GM18867 (cell line): ENCODE data around the gene MDGA2.

Experiments used
- ATAC-seq: cut with Tn5 transposase; IDR thresholded peaks from one replicate; pipeline ENCODE4 v1.9.1; 2021; ENCODE audit warnings: mild to moderate bottlenecking, moderate library complexity; ENCODE audit not compliant: unreplicated experiment

The MDGA2 gene

DNA sequence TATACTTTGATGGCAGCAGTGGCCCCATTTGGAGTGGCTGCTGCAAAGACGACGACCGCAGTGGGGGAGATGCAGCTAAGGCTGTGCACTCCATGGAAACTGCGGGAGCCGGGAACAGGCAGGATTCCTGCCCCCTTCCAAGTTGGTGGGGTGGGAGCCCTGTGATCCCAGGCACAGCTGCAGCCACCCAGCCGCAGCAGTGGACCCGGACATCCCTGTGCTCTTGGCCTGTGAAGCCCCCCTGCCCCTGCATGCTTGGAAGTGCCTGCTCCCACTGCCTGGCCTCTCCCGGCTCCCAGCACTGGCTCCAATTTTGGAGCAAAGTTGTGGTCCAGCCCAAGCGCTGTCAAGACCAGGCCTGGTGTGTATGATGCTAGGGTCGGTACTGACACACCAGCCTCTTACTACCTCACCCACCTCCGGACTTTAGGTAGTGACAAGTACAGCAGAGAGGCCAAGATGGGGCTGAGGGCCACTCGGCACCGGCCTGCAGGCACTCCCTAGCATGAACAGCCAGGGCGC lies 521.1 kb downstream of the MDGA2 start:
- no peak for ATAC-seq

- no peak for ATAC-seq
These were observed 521.7 kb downstream of the MDGA2 start for GRCh38 chr14:47153746-47154145.

GRCh38 chr14:47150267-47150666 lies 525.1 kb downstream of the MDGA2 start:
- no peak for ATAC-seq

- no peak for ATAC-seq
These were observed 526.1 kb downstream of the MDGA2 start for GRCh38 chr14:47149326-47149725.

DNA sequence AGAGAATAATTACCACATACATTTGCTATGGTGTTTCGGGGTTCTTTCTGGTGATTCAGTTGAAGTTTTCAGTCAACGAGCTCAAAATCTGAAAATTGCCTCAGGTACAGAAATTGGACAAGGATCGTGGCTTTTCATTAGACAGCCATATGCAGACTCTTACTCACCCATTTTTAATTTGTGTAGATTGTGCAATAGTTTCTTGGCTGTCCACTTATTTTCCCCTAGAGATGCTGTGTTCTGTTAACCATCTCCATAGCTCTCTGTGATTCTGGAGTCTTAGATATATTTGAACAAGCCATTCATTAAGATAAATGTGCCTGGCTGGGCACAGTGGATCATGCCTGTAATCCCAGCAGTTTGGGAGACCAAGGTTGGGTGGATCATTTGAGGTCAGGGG lies 526.7 kb downstream of the MDGA2 start:
- no peak for ATAC-seq

GRCh38 chr14:47120645-47121044 lies 554.8 kb downstream of the MDGA2 start:
- no peak for ATAC-seq

DNA sequence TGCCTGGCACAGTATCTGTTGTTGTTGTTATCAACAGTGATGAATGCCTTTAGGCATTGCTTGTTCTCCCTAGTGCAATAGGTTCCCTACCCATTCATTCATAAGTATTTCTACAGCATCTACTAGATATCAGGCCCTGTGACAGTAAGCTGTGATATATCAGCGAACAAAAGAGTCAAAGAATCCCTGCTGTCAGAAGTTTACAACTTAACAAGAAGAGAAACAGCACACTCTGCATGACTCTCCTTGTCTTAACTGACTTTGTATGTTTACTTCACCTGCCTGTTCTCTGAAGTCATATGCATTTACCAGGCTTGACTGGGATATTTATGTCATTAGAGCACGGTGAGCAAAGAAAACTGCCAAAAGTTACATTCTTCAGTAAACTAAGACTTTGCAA lies 571.6 kb downstream of the MDGA2 start:
- ATAC-seq, result no peak

DNA sequence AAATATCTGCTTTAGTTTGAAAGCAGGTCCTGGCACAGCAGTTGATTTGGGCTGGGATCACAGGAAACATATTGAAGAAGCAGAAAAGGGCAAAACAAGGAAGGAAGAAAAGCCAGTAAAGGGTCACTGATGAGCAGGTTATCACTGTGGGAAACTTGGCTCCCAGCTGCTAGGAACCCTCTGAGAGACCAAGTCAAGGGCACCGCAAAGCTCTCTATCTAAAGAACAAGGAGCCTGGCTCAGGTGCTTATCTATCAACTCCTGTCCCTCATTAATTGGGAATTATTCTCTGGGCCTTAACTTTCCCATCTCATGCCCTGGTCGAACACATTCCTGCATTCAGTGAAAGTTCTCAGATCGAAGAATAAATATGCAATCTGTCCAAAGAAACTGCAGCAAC lies 572.9 kb downstream of the MDGA2 start:
- ATAC-seq, result no peak

- ATAC-seq, result no peak
These were observed 589.7 kb downstream of the MDGA2 start for GRCh38 chr14:47085678-47086077.

DNA sequence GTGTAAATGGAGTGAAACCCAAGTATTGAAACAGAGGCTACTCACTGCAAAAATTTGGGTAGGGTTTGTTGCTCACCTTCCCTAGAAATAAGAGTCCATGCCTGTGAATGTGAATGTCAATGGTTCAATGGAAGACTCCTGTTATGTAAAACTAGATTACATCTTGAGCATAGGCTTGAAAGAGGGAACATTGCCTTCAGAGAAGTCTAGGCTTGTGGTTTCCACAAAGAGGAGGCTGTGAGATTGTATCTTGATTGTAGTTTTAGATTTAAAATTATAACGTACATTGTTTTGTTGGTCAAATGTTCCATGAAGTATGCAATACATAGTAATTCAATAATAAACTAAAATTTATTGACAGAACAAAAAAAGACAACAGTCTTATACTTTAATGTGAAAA lies 610.1 kb downstream of the MDGA2 start:
- no peak for ATAC-seq

- ATAC-seq, result no peak
These were observed 615.4 kb downstream of the MDGA2 start for GRCh38 chr14:47060050-47060449.

- no peak for ATAC-seq
These were observed 618.0 kb downstream of the MDGA2 start for GRCh38 chr14:47057364-47057763.

DNA sequence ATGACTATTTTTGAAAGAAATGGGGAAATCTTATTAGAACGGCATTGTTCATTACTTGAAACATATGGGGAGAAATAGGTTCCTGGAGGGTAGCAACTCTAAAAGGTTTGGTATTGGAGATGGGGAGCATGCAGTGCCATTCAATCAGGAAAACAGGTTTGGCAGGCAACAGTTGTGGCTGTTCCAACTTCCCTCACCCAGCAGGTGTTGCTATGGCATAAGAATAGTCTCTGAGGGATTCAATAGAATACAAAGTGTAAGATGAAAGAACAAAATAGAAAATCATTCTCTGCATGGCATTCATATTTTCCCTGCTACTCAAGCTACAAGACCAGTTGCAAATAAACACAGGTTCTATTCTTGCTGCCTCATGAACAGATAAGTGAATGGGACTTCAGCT lies 630.6 kb downstream of the MDGA2 start:
- ATAC-seq, result no peak

GRCh38 chr14:47040550-47040949 lies 634.9 kb downstream of the MDGA2 start:
- ATAC-seq, result no peak

- ATAC-seq, result no peak
These were observed 636.1 kb downstream of the MDGA2 start for GRCh38 chr14:47039336-47039735.

DNA sequence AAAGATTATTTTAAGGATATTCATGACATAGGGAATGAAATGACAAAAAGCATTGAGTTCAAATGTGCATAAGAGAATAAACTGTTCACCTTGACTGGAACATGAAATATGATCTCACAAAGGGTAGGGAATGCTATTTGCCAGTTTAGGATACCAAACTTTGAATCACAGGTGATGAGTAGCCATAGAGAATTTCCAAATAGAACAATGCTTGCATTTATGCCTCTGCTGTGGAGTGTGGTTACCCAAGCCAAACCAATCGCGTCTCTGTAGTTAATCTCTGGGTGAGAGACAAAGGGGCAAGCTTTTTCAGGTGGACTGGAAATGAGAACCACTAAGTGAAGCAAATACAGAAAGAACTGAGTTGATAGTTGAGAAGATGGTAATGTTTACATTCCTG lies 652.7 kb downstream of the MDGA2 start:
- ATAC-seq, result no peak

DNA sequence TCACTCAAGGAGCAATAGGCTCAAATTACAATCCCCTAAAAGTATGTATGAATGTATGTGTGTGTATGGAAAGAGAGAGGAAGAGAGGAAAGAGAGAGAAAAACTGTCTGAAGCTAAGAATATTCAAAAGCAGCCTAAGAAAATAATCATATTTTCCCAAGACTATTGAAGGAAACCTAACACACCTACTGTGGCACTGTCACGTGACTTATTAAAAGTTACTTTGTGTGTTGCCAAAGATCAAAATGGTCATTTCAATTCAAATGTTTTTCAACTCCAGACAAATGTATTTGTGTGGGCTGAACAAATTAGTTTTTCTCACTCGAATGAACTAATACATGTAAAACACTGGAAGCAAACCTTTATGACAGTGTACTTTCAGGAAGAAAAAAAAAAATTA lies 654.9 kb downstream of the MDGA2 start:
- no peak for ATAC-seq

- no peak for ATAC-seq
These were observed 662.7 kb downstream of the MDGA2 start for GRCh38 chr14:47012533-47013280.

DNA sequence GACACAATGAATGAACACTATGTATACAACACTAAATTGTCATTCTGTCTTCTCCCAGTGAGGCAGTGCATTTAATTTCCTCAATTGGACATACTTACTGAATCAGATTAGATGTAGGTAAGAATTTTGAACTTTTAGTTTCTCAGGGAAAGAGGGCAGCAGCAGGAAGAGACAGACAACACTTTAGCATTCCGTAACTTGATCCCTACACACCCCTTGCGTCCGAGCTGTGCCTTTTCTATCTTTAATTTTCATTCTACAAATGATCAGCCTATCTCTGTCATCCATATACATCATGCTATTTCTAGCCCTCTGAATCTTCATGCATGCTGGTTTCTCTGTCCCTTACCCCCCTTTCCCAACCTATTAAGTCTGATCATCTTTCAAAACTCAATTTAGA lies 665.8 kb downstream of the MDGA2 start:
- ATAC-seq, result no peak

- ATAC-seq, result no peak
These were observed 666.7 kb downstream of the MDGA2 start for GRCh38 chr14:47008732-47009131.

- ATAC-seq, result no peak
These were observed 675.7 kb downstream of the MDGA2 start for GRCh38 chr14:46999661-47000060.

DNA sequence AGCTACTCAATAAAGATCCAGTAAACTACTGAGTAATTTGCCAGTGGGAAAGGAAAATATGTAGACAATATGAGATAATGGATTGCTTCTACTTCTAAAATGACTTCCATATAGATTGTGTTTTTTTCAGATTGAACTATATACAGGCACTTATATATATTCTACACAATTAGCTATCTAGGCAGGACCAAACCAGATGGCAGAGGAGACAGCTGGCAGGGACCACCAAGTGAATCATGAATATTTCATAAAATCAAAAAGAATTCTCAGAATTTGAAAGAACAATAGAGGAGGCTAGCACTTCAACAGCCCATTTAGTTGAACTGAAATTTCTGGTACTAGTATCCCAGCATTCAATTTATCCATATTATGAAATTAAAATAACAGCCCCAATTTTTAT lies 685.8 kb downstream of the MDGA2 start:
- no peak for ATAC-seq

DNA sequence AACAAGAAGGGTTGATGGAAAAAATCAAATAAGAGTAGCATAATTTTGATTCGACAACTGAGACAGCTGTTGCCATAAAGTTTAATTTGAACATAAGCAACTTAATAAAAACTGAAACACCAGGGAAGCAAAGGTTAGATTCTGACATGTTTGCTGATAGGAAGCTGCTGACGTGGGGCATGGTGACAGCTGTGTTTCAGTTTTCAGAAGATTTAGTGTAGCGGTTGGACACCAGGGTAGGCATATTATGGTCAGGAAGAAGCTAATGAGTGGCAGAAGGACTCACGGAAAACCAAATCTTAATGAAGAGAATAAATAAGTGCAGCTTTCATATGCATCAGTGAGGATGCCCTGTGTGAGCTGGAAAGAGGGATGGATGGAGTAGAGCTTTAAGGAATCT lies 687.1 kb downstream of the MDGA2 start:
- ATAC-seq, result no peak
